Liver (tissue), 9 donors: Measurements from ENCODE around the gene CNOT3. TPM values are rescaled to one million over a fixed set of nuclear protein-coding genes. Genes with fewer than 3 reads are reported as not detected.

Experiments
- DNase-seq: peaks from one replicate; pipeline ENCODE4 v3.0.0-alpha.2; 2017; ENCODE audit warnings: low spot score
- H3K27ac ChIP-seq, 2 donors: one replicate each; pipeline ENCODE4 v1.7.0; 2013; ENCODE audit warnings: inconsistent platforms in 2 of 2, low read length in 2 of 2, control low read depth in 1 of 2, low read depth in 1 of 2, mild to moderate bottlenecking in 1 of 2
- H3K27me3 ChIP-seq, 4 donors: one replicate each; pipeline versions ENCODE4 v1.6.1 to v1.7.0; 2013; ENCODE audit warnings: low read length in 3 of 4, inconsistent platforms in 1 of 4, mild to moderate bottlenecking in 1 of 4, moderate library complexity in 1 of 4; ENCODE audit not compliant: control insufficient read depth in 4 of 4, insufficient read depth in 4 of 4
- H3K36me3 ChIP-seq, 4 donors: one replicate each; pipeline versions ENCODE4 v1.6.1 to v1.7.0; 2013; ENCODE audit warnings: low read length in 3 of 4, mild to moderate bottlenecking in 3 of 4, low read depth in 1 of 4, moderate library complexity in 1 of 4; ENCODE audit not compliant: control insufficient read depth in 4 of 4, insufficient read depth in 3 of 4
- H3K4me1 ChIP-seq, 4 donors: one replicate each; pipeline versions ENCODE4 v1.6.1 to v1.7.0; 2013; ENCODE audit warnings: low read length in 3 of 4, mild to moderate bottlenecking in 3 of 4, moderate library complexity in 1 of 4; ENCODE audit not compliant: control insufficient read depth in 4 of 4, insufficient read depth in 4 of 4
- H3K4me3 ChIP-seq, 3 donors: one replicate each; pipeline versions ENCODE4 v1.6.1 to v1.7.0; 2013; ENCODE audit warnings: low read length in 3 of 3, control low read depth in 1 of 3, low read depth in 1 of 3, mild to moderate bottlenecking in 1 of 3
- H3K9ac ChIP-seq, 2 donors: one replicate each; pipeline ENCODE4 v1.7.0; 2013; ENCODE audit warnings: low read length in 2 of 2, mild to moderate bottlenecking in 2 of 2, moderate library complexity in 2 of 2, control low read depth in 1 of 2, low read depth in 1 of 2
- H3K9me3 ChIP-seq, 4 donors: one replicate each; pipeline versions ENCODE4 v1.6.1 to v1.7.0; 2013; ENCODE audit warnings: low read length in 3 of 4; ENCODE audit not compliant: control insufficient read depth in 4 of 4
- ATF3 ChIP-seq: IDR thresholded peaks from 2 replicates; pipeline ENCODE4 v1.6.1; 2016; ENCODE audit warnings: antibody characterized with exemption
- CTCF ChIP-seq: fragments of 150-350 bp; IDR thresholded peaks from 2 replicates; pipeline ENCODE4 v1.5.1; 2017; ENCODE audit warnings: improper control_type of control experiment, low read depth, low read length; ENCODE audit not compliant: missing input control
- EGR1 ChIP-seq, 2 donors: IDR thresholded peaks; 2 replicates each; pipeline ENCODE4 v1.6.1; 2016 to 2018; ENCODE audit warnings: antibody characterized with exemption in 2 of 2, low read depth in 2 of 2
- FOXA1 ChIP-seq: IDR thresholded peaks from 2 replicates; pipeline ENCODE4 v1.6.1; 2016; ENCODE audit warnings: antibody characterized with exemption
- FOXA2 ChIP-seq: IDR thresholded peaks from 2 replicates; pipeline ENCODE4 v1.6.1; 2016; ENCODE audit warnings: antibody characterized with exemption
- GABPA ChIP-seq, 2 donors: IDR thresholded peaks in 1 of 2; conservative IDR thresholded peaks in 1 of 2; 2 replicates each; pipeline ENCODE4 v1.6.1; 2016; ENCODE audit warnings: antibody characterized with exemption in 2 of 2, mild to moderate bottlenecking in 1 of 2, moderate library complexity in 1 of 2
- HNF4A ChIP-seq, 2 donors: conservative IDR thresholded peaks; 2 replicates each; pipeline ENCODE4 v1.6.1; 2016; ENCODE audit warnings: antibody characterized with exemption in 2 of 2, mild to moderate bottlenecking in 2 of 2
- JUND ChIP-seq, 2 donors: IDR thresholded peaks; 2 replicates each; pipeline ENCODE4 v1.6.1; 2016; ENCODE audit warnings: antibody characterized with exemption in 2 of 2
- NR2F2 ChIP-seq: IDR thresholded peaks from 2 replicates; pipeline ENCODE4 v1.6.1; 2016; ENCODE audit warnings: antibody characterized with exemption
- RAD21 ChIP-seq, 2 donors: IDR thresholded peaks; 2 replicates each; pipeline ENCODE4 v1.6.1; 2016; ENCODE audit warnings: antibody characterized with exemption in 2 of 2, mild to moderate bottlenecking in 2 of 2
- REST ChIP-seq: IDR thresholded peaks from 2 replicates; pipeline ENCODE4 v1.6.1; 2016; ENCODE audit warnings: antibody characterized with exemption, mild to moderate bottlenecking
- RXRA ChIP-seq, 2 donors: IDR thresholded peaks; 2 replicates each; pipeline ENCODE4 v1.6.1; 2017 to 2018; ENCODE audit warnings: antibody characterized with exemption in 2 of 2, mild to moderate bottlenecking in 1 of 2
- SP1 ChIP-seq: IDR thresholded peaks from 2 replicates; pipeline ENCODE4 v1.6.1; 2018; ENCODE audit warnings: antibody characterized with exemption, mild to moderate bottlenecking
- TAF1 ChIP-seq: conservative IDR thresholded peaks from 2 replicates; pipeline ENCODE4 v1.6.1; 2016; ENCODE audit warnings: antibody characterized with exemption, mild to moderate bottlenecking
- YY1 ChIP-seq: IDR thresholded peaks from 2 replicates; pipeline ENCODE4 v1.6.1; 2016; ENCODE audit warnings: antibody characterized with exemption, mild to moderate bottlenecking
- ZBTB33 ChIP-seq: IDR thresholded peaks from 2 replicates; pipeline ENCODE4 v1.6.1; 2016; ENCODE audit warnings: antibody characterized with exemption
- WGBS: extraction: QIAGEN DNeasy Blood & Tissue Kit; methylation state at CpG from one replicate; pipeline ENCODE4 v1.1.7; 2013; 5-methylcytosine and 5-hydroxymethylcytosine counted together
- polyA plus RNA-seq, 2 donors: library from polyadenylated mRNA; stranded (reverse) in 1 of 2; unstranded in 1 of 2; fragments of 200-250 nt in 1 of 2; fragments of >200 nt in 1 of 2; fragmentation: Nextera tagmentation in 1 of 2; extraction: Ambion mirVana in 1 of 2; gene quantifications; one replicate each; pipeline versions ENCODE4 v1.2.1 to v1.2.3, GENCODE V29; 2013 to 2015
- total RNA-seq, 2 donors: library from RNA; depleted of rRNA; stranded (reverse); fragments of >200 nt; gene quantifications; one replicate each; pipeline ENCODE4 v1.2.3, GENCODE V29; 2014
- donor health status: healthy.
- donor health status: healthy.
- donor health status: healthy.
- donor health status: healthy.
- donor health status: healthy.

CNOT3 gene
- total and polyA plus RNA-seq, 4 donors, result 3.7 to 13.0 (median 9.1) TPM

- H3K4me1 ChIP-seq, result peaks cover 0 to 25% (median 22%) of the 10 kb centered on the region in 4 donors
- H3K9ac ChIP-seq, result no peak overlapping the region
- no peak overlapping the region for H3K27ac ChIP-seq
- H3K9me3 ChIP-seq, result no peaks in the 10 kb centered on the region
- no peak for DNase-seq
- no peaks in the 10 kb centered on the region for H3K27me3 ChIP-seq
- WGBS, result 89% methylated on average over 11 of the region's 11 CpGs
- no peak overlapping the region for H3K4me3 ChIP-seq
- TF ChIP-seq TAF1, result no peak
- H3K36me3 ChIP-seq, result peaks cover 34 to 62% (median 42%) of the 10 kb centered on the region in 4 donors
These were observed 18.9 kb downstream of the CNOT3 start for GRCh38 chr19:54156490-54156889.

- no peaks in the 10 kb centered on the region for H3K9me3 ChIP-seq
- WGBS, result 97% methylated on average over 3 of the region's 3 CpGs
- no peak overlapping the region for H3K4me3 ChIP-seq
- H3K27ac ChIP-seq, result no peak overlapping the region
- H3K27me3 ChIP-seq, result no peaks in the 10 kb centered on the region
- peaks cover 1 to 29% (median 24%) of the 10 kb centered on the region in 4 donors for H3K4me1 ChIP-seq
- H3K36me3 ChIP-seq, result peaks cover 34 to 57% (median 39%) of the 10 kb centered on the region in 4 donors
- no peak overlapping the region for H3K9ac ChIP-seq
- TF ChIP-seq TAF1, result no peak
- TF ChIP-seq EGR1 (IDR thresholded peaks at IDR 0.05; ENCODE audit: low read depth in 2 of 2), result no peak
- no peak for TF ChIP-seq NR2F2
- TF ChIP-seq JUND (IDR thresholded peaks at IDR 0.05), result no peak
- no peak for TF ChIP-seq CTCF
- TF ChIP-seq FOXA1, result no peak
- TF ChIP-seq RAD21 (IDR thresholded peaks at IDR 0.05), result no peak
- TF ChIP-seq ZBTB33, result no peak
- no peak for TF ChIP-seq FOXA2
- no peak for TF ChIP-seq RXRA (IDR thresholded peaks at IDR 0.05)
- TF ChIP-seq GABPA (IDR thresholded peaks at IDR 0.05 in 1 of 2, conservative IDR thresholded peaks at IDR 0.05 in 1 of 2), result no peak
- DNase-seq, result no peak
These were observed 19.4 kb downstream of the CNOT3 start for GRCh38 chr19:54156953-54157352.

GRCh38 chr19:54158812-54159351 lies 21.3 kb downstream of the CNOT3 start:
- Histone ChIP-seq H3K4me3 (peak overlapping the region; percentile 68 to 97 (median 85)), H3K36me3 (peaks cover 18 to 38% (median 28%) of the 10 kb centered on the region in 4 donors), H3K9me3 (no peaks in the 10 kb centered on the region), H3K27ac (peak overlapping the region; percentile 90 to 97), H3K4me1 (peaks cover 7 to 37% (median 31%) of the 10 kb centered on the region in 4 donors), H3K9ac (peak overlapping the region; percentile 71 to 84), H3K27me3 (no peaks in the 10 kb centered on the region)
- TF ChIP-seq HNF4A (conservative IDR thresholded peaks at IDR 0.05) (no peak), RXRA (IDR thresholded peaks at IDR 0.05) (no peak), FOXA1 (no peak), ZBTB33 (no peak), REST (no peak), YY1 (no peak), EGR1 (IDR thresholded peaks at IDR 0.05; ENCODE audit: low read depth in 2 of 2) (no peak), SP1 (no peak), FOXA2 (no peak), ATF3 (no peak)
- no peak for DNase-seq
- 11% methylated on average over 19 of the region's 19 CpGs for WGBS
